Measurements from ENCODE around the gene TTLL5. TPM values are rescaled to one million over a fixed set of nuclear protein-coding genes. Genes with fewer than 3 reads are reported as not detected.

The TTLL5 gene
- total and polyA plus RNA-seq, 7 donors, result 4.6 to 17.2 (median 9.1) TPM

GRCh38 chr14:75909630-75910029, 248.6 kb downstream of the TTLL5 start:
- DNase-seq (no peak), ATAC-seq (peak; percentile 37 to 66 (median 50))
- no peak overlapping the region for H3K4me3 ChIP-seq
- WGBS, 3 donors, result 51 to 67% (median 52%) methylated on average over 3 of the region's 3 CpGs
- peak overlapping the region; percentile 56 for H3K27ac ChIP-seq
- no peaks in the 10 kb centered on the region for H3K27me3 ChIP-seq (ENCODE audit: insufficient read depth in 3 of 3, low read length in 2 of 3)
- no peaks in the 10 kb centered on the region for H3K36me3 ChIP-seq (ENCODE audit: insufficient read depth in 1 of 2, low read depth in 1 of 2)
- intact Hi-C loops (cut with DNase I), result loop anchor here (2.0 to 10.0 kb wide), 3 partner anchors 71 to 195 kb away; partner anchors contain the start of gene TGFB3 (in 1 of the 2)
- peaks cover 41% of the 10 kb centered on the region for H3K4me1 ChIP-seq
- TF ChIP-seq CTCF (IDR thresholded peaks at IDR 0.05), result peak; percentile 7
- no peaks in the 10 kb centered on the region for H3K9me3 ChIP-seq

GRCh38 chr14:75910048-75910447, 249.0 kb downstream of the TTLL5 start:
- Histone ChIP-seq H3K27ac (peak overlapping the region; percentile 56), H3K9me3 (no peaks in the 10 kb centered on the region), H3K36me3 (ENCODE audit: insufficient read depth in 1 of 2, low read depth in 1 of 2) (no peaks in the 10 kb centered on the region), H3K4me1 (peaks cover 40% of the 10 kb centered on the region), H3K4me3 (no peak overlapping the region), H3K27me3 (ENCODE audit: insufficient read depth in 3 of 3, low read length in 2 of 3) (no peaks in the 10 kb centered on the region)
- ATAC-seq (no peak), DNase-seq (no peak)
- 26 to 61% (median 36%) methylated on average over 2 of the region's 2 CpGs for WGBS, 3 donors
- intact Hi-C loops (cut with DNase I), result no loop called here
- TF ChIP-seq CTCF (IDR thresholded peaks at IDR 0.05), result no peak

- Histone ChIP-seq H3K4me1 (peaks cover 23% of the 10 kb centered on the region), H3K9me3 (no peaks in the 10 kb centered on the region), H3K36me3 (ENCODE audit: insufficient read depth in 1 of 2, low read depth in 1 of 2) (no peaks in the 10 kb centered on the region), H3K27ac (no peak overlapping the region), H3K4me3 (no peak overlapping the region), H3K27me3 (ENCODE audit: insufficient read depth in 3 of 3, low read length in 2 of 3) (no peaks in the 10 kb centered on the region)
- intact Hi-C loops (cut with DNase I), result no loop called here
- TF ChIP-seq CTCF (IDR thresholded peaks at IDR 0.05), result no peak
- no peak for DNase-seq
- 57 to 68% (median 67%) methylated on average over 7 of the region's 7 CpGs for WGBS, 3 donors
- ATAC-seq, result no peak
Measured at GRCh38 chr14:75911883-75912282, 250.8 kb downstream of the TTLL5 start.

GRCh38 chr14:75913183-75913582, 252.1 kb downstream of the TTLL5 start:
- Histone ChIP-seq H3K4me1 (peaks cover 10% of the 10 kb centered on the region), H3K4me3 (no peak overlapping the region), H3K36me3 (ENCODE audit: insufficient read depth in 1 of 2, low read depth in 1 of 2) (no peaks in the 10 kb centered on the region), H3K27ac (no peak overlapping the region), H3K9me3 (no peaks in the 10 kb centered on the region), H3K27me3 (ENCODE audit: insufficient read depth in 3 of 3, low read length in 2 of 3) (no peaks in the 10 kb centered on the region)
- ATAC-seq, result no peak
- 94 to 100% (median 97%) methylated on average over 2 of the region's 2 CpGs for WGBS, 3 donors
- intact Hi-C loops (cut with DNase I), result no loop called here
- TF ChIP-seq CTCF (IDR thresholded peaks at IDR 0.05), result no peak
- no peak for DNase-seq

GRCh38 chr14:75915045-75915444, 254.0 kb downstream of the TTLL5 start:
- intact Hi-C loops (cut with DNase I), result no loop called here
- H3K27ac ChIP-seq, result no peak overlapping the region
- WGBS, 3 donors, result 62 to 76% (median 70%) methylated on average over 2 of the region's 2 CpGs
- H3K4me3 ChIP-seq, result no peak overlapping the region
- DNase-seq (no peak), ATAC-seq (peak in 2 of 4 donors; percentile 40 to 49)
- no peaks in the 10 kb centered on the region for H3K9me3 ChIP-seq
- no peaks in the 10 kb centered on the region for H3K27me3 ChIP-seq (ENCODE audit: insufficient read depth in 3 of 3, low read length in 2 of 3)
- H3K4me1 ChIP-seq, result peaks cover 5% of the 10 kb centered on the region
- no peak for TF ChIP-seq CTCF (IDR thresholded peaks at IDR 0.05)
- no peaks in the 10 kb centered on the region for H3K36me3 ChIP-seq (ENCODE audit: insufficient read depth in 1 of 2, low read depth in 1 of 2)
